ENCODE data around the gene CKAP2. TPM values are rescaled to one million over a fixed set of nuclear protein-coding genes. Genes with fewer than 3 reads are reported as not detected.
"Not testable (repeated sequence)": the region's sequence is repeated elsewhere in the genome, so short reads cannot be mapped to it uniquely, and the experiment has no call there.

CKAP2 gene, protein sequence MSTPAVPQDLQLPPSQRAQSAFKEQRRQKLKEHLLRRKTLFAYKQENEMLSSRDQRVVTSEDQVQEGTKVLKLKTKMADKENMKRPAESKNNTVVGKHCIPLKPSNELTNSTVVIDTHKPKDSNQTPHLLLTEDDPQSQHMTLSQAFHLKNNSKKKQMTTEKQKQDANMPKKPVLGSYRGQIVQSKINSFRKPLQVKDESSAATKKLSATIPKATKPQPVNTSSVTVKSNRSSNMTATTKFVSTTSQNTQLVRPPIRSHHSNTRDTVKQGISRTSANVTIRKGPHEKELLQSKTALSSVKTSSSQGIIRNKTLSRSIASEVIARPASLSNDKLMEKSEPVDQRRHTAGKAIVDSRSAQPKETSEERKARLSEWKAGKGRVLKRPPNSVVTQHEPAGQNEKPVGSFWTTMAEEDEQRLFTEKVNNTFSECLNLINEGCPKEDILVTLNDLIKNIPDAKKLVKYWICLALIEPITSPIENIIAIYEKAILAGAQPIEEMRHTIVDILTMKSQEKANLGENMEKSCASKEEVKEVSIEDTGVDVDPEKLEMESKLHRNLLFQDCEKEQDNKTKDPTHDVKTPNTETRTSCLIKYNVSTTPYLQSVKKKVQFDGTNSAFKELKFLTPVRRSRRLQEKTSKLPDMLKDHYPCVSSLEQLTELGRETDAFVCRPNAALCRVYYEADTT
- polyA plus RNA-seq (2011; rRNA removed) (14.3 and 18.2 TPM in 2 replicates), polyA minus RNA-seq (2011; rRNA and poly(A)+ RNA removed) (7.0 and 13.3 TPM in 2 replicates)

DNA sequence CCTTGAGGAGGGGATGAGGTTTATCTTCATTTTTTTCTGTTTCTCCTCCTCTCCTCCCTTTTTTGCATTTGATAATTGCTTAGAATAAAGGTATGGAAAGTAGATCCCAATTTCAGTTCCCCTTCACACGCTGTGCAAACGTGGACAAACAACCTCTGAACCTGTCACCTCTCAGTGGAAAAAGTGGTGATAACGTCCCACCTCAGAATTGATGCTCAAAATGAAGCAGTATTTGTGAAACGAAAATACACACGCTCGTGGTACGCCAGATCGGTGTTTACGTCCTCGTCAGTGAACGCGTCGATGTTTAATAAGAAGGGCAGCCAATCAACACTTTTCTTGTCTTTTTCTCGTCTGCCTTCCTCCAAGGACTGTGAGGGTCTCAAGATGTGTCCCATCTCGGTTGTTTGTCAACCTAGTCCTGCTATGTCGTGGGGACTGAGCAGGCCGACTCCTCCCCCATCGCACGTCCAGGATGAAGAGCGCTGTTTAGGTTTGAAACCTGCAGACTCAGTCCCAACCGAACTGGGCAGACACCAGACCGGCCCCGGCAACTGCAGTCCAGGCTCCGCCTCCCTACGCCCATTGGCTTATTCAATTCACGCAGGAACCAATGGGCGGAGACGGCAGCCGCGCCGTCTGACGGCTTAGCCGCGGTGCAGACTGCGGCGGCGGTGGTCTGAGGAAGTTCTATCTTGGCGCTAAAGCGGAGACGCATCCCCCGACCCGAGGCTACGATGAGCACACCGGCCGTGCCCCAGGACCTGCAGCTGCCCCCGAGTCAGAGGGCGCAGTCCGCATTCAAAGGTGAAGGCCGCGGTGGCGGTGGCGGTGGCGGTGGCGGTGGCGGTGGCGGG is at the start of gene CKAP2:
CKAP2 (plus strand) TSS at position 659 of the 857 bp plus-strand sequence; CDS start at position 738, 79 bp downstream.
- CTCF ChIA-PET = no interaction called here

DNA sequence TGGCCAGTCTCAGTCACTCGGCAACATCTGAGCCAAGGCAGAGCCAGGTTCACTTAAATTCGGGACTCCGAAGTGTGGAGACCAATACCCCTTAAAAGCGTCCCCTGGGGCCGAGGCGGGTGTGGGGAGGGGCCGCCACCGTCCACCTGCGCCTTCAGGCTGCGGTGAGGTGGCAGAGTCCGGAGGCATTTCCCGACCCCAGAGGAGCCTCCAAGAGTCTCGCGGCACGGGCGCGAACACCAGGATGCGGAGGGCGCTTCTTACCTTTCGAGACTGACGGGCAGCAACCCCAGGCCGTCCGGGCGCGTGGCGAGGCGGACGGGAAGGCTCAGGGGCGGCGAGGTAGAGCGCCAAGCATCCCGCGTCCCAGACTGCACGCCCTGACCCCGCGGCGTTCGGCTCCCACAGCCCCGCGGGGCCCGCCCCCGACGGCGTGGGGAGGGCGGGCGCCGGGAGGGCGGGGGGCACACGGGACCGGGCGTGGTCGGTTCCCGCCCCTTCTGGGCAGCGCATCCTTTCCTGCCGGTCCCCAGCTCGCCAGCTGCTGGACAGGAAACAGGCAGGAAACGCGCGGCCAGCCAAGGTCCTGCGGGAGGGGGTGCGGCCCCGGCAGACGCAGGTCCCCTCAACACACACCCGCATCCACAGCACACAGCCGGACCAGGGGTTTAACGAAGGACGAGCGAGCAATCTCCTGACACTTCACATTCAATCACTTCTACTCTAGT is 49.3 kb upstream of the CKAP2 start, which contains the start of gene THSD1:
THSD1 (minus strand) TSS at position 406 of the 728 bp plus-strand sequence. CDS start 3,572 bp downstream, outside the sequence.
- Histone ChIP-seq H3K9me3 (ENCODE audit: control insufficient read depth, insufficient read depth, low read length) (no peaks in the 10 kb centered on the region; the same call in 1 of the 2 replicates), H3K27me3 (ENCODE audit: control insufficient read depth, insufficient read depth, low read length) (no peaks in the 10 kb centered on the region), H3K27ac (ENCODE audit: low read depth, low read length) (no peak within 1 kb of the TSS), H3K4me3 (ENCODE audit: low read depth, low read length) (peak within 1 kb of the TSS; percentile 74)
- no peak for DNase-seq (ENCODE audit: low read depth, low spot score)
- ChIA-PET CTCF (interaction anchor here (1.6 to 3.9 kb wide), 2 partner anchors 44 to 45 kb away, joined by 4 to 19 read pairs; no protein-coding TSS in a partner anchor), POLR2A (no interaction called here)
- no peak for TF ChIP-seq CTCF (IDR thresholded peaks at IDR 0.05; ENCODE audit: low read depth, low read length)

More for the DNA sequence above, at the start of gene CKAP2:
- Histone ChIP-seq H3K27me3 (ENCODE audit: control insufficient read depth, insufficient read depth, low read length) (no peaks in the 10 kb centered on the region), H3K4me3 (ENCODE audit: low read depth, low read length) (peak within 1 kb of the TSS; percentile 93), H3K27ac (ENCODE audit: low read depth, low read length) (peak within 1 kb of the TSS; percentile 77), H3K9me3 (ENCODE audit: control insufficient read depth, insufficient read depth, low read length) (no peaks in the 10 kb centered on the region)
- DNase-seq (ENCODE audit: low read depth, low spot score) = peak; percentile 84
- POLR2A ChIA-PET = no interaction called here
- no peak for TF ChIP-seq CTCF (IDR thresholded peaks at IDR 0.05; ENCODE audit: low read depth, low read length)

DNA sequence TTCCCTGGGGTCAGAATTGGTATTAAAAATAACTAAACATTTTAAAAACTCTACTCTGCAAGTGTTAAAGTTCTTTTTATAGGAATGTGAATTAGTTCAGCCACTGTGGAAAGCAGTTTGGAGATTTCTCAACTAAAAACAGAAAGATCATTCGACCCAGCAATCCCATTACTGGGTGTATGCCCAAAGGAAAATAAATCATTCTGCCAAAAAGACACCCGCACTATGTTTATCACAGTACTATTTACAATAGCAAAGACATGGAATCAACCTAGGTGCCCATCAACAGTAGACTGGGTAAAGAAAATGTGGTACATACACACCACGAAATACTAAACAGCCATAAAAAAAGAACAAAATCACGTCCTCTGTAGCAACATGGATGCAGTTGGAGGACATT is 48.6 kb upstream of the CKAP2 start:
- ChIA-PET CTCF (no interaction called here), POLR2A (no interaction called here)
- DNase-seq (ENCODE audit: low read depth, low spot score) = no peak
- H3K9me3 ChIP-seq (ENCODE audit: control insufficient read depth, insufficient read depth, low read length) = no peaks in the 10 kb centered on the region; the same call in 1 of the 2 replicates
- TF ChIP-seq CTCF (IDR thresholded peaks at IDR 0.05; ENCODE audit: low read depth, low read length) = no peak
- H3K27ac ChIP-seq (ENCODE audit: low read depth, low read length) = no peak overlapping the region
- no peak overlapping the region; the same call in 1 of the 2 replicates for H3K4me3 ChIP-seq (ENCODE audit: low read depth, low read length)
- no peaks in the 10 kb centered on the region for H3K27me3 ChIP-seq (ENCODE audit: control insufficient read depth, insufficient read depth, low read length)

GRCh38 chr13:52407436-52407835 is 47.8 kb upstream of the CKAP2 start:
- H3K27ac ChIP-seq (ENCODE audit: low read depth, low read length); POLR2A ChIA-PET; H3K9me3 ChIP-seq (ENCODE audit: control insufficient read depth, insufficient read depth, low read length); DNase-seq (ENCODE audit: low read depth, low spot score); H3K4me3 ChIP-seq (ENCODE audit: low read depth, low read length); H3K27me3 ChIP-seq (ENCODE audit: control insufficient read depth, insufficient read depth, low read length): not testable (repeated sequence)
- CTCF ChIA-PET = interaction anchor here (1.5 kb wide), 1 partner anchor 43 kb away, joined by 4 read pairs; no protein-coding TSS in a partner anchor

- DNase-seq (ENCODE audit: low read depth, low spot score); H3K4me3 ChIP-seq (ENCODE audit: low read depth, low read length); H3K9me3 ChIP-seq (ENCODE audit: control insufficient read depth, insufficient read depth, low read length); H3K27me3 ChIP-seq (ENCODE audit: control insufficient read depth, insufficient read depth, low read length); H3K27ac ChIP-seq (ENCODE audit: low read depth, low read length); POLR2A ChIA-PET: not testable (repeated sequence)
- CTCF ChIA-PET = interaction anchor here (1.5 kb wide), 1 partner anchor 43 kb away, joined by 4 read pairs; no protein-coding TSS in a partner anchor
Measured at GRCh38 chr13:52408071-52408658, 47.1 kb upstream of the CKAP2 start.

Measured in AG04450 (cell line).